PC-3 (cell line): Measurements from ENCODE around the gene TLR5.

ENCODE experiments used
- EZH2 ChIP-seq: fragments of 300-600 bp; sonication (generic); IDR thresholded peaks from one replicate; pipeline ENCODE4 v1.6.1; 2017; ENCODE audit warnings: antibody characterized with exemption, mild to moderate bottlenecking, low read length; ENCODE audit not compliant: unreplicated experiment
- TF ChIP-seq, protein P1 (sequence below): fragments of 300-600 bp; sonication (generic); conservative IDR thresholded peaks from 2 replicates; pipeline ENCODE4 v1.5.1; 2017; ENCODE audit warnings: antibody characterized with exemption, low read depth, mild to moderate bottlenecking, low read length

DNA sequence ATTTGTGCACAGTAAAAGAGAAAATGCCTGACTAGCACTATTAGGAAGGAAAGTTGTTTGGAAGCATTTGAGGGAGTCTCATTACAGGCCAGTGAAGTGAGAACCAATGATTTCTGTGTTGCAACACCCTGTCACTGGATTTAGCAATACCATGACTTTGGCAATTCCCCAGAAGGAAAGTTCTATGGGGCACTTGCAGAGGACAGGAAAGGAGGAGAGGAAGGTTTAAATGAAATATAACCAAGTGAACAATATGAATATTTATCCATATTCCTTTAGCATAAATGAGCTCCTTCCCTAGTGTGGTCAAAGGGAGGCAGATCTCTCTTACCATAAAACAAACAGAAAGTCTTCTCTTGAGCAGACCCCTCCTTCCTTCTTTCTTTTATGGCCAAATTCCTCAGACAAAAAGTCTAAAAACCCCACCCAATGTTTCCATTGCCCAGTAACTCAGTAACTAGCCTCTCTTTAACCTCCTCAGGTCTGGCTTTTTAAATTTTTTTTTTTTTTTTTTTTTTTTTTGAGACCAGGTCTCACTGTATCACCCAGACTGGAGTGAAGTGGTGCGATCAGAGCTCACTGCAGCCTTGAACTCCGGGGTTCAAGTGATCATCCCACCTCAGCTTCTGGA lies 5.5 kb downstream of the TLR5 start:
- TF ChIP-seq, protein P1, sequence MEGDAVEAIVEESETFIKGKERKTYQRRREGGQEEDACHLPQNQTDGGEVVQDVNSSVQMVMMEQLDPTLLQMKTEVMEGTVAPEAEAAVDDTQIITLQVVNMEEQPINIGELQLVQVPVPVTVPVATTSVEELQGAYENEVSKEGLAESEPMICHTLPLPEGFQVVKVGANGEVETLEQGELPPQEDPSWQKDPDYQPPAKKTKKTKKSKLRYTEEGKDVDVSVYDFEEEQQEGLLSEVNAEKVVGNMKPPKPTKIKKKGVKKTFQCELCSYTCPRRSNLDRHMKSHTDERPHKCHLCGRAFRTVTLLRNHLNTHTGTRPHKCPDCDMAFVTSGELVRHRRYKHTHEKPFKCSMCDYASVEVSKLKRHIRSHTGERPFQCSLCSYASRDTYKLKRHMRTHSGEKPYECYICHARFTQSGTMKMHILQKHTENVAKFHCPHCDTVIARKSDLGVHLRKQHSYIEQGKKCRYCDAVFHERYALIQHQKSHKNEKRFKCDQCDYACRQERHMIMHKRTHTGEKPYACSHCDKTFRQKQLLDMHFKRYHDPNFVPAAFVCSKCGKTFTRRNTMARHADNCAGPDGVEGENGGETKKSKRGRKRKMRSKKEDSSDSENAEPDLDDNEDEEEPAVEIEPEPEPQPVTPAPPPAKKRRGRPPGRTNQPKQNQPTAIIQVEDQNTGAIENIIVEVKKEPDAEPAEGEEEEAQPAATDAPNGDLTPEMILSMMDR, result no peak
- TF ChIP-seq EZH2, result no peak
